Iris pigment epithelial cell (primary cell): ENCODE data around the gene TACR1.
A peak's percentile ranks its signal among the peaks of the same experiment; 100 is the strongest.

Source experiments
- DNase-seq: peaks from one replicate; pipeline ENCODE4 v3.0.0-alpha.2; 2011; ENCODE audit warnings: low read depth

TACR1 gene

GRCh38 chr2:75047992-75048625 is 151.2 kb downstream of the TACR1 start:
- DNase-seq = peak; percentile 52

- DNase-seq = peak; percentile 62
Observed at GRCh38 chr2:75047189-75047991, 151.9 kb downstream of the TACR1 start.

GRCh38 chr2:75045526-75046050 is 153.7 kb downstream of the TACR1 start:
- DNase-seq = no peak

- no peak for DNase-seq
Observed at GRCh38 chr2:75044291-75044690, 155.0 kb downstream of the TACR1 start.

GRCh38 chr2:75042823-75043222 is 156.5 kb downstream of the TACR1 start:
- DNase-seq = no peak

GRCh38 chr2:75041731-75042600 is 157.4 kb downstream of the TACR1 start:
- peak; percentile 10 for DNase-seq

- no peak for DNase-seq
Observed at GRCh38 chr2:75041226-75041625, 158.1 kb downstream of the TACR1 start.

- peak; percentile 16 for DNase-seq
Observed at GRCh38 chr2:75035444-75036353, 163.6 kb downstream of the TACR1 start.

GRCh38 chr2:75033516-75033915 is 165.8 kb downstream of the TACR1 start:
- no peak for DNase-seq

- DNase-seq = no peak
Observed at GRCh38 chr2:75031906-75032803, 167.2 kb downstream of the TACR1 start.

- no peak for DNase-seq
Observed at GRCh38 chr2:75031171-75031570, 168.1 kb downstream of the TACR1 start.

- DNase-seq = no peak
Observed at GRCh38 chr2:75030218-75031009, 168.9 kb downstream of the TACR1 start.

GRCh38 chr2:75027886-75028285 is 171.4 kb downstream of the TACR1 start:
- DNase-seq = no peak

GRCh38 chr2:75025633-75026380 is 173.5 kb downstream of the TACR1 start:
- peak; percentile 48 for DNase-seq

GRCh38 chr2:75025216-75025615 is 174.1 kb downstream of the TACR1 start:
- DNase-seq = no peak

GRCh38 chr2:75023666-75024455 is 175.5 kb downstream of the TACR1 start:
- no peak for DNase-seq

GRCh38 chr2:75022516-75022915 is 176.8 kb downstream of the TACR1 start:
- DNase-seq = peak; percentile 66

GRCh38 chr2:75021672-75022071 is 177.6 kb downstream of the TACR1 start:
- DNase-seq = peak; percentile 74
